Sigmoid colon (tissue), 7 donors: Measurements from ENCODE around the gene FGB. TPM values are rescaled to one million over a fixed set of nuclear protein-coding genes. Genes with fewer than 3 reads are reported as not detected.

Experiments
- DNase-seq: peaks from one replicate; pipeline ENCODE4 v3.0.0-alpha.2; 2019
- H3K27ac ChIP-seq, 4 donors: fragments of 200-600 bp; sonication (generic); one replicate each; pipeline ENCODE4 v1.5.1; 2016 to 2019; ENCODE audit warnings: mild to moderate bottlenecking in 1 of 4
- H3K27me3 ChIP-seq, 3 donors: fragments of 200-600 bp; sonication (generic); one replicate each; pipeline ENCODE4 v1.5.1; 2019; ENCODE audit warnings: mild to moderate bottlenecking in 1 of 3
- H3K36me3 ChIP-seq, 4 donors: fragments of 200-600 bp; sonication (generic); one replicate each; pipeline ENCODE4 v1.5.1; 2016 to 2019
- H3K4me1 ChIP-seq, 4 donors: fragments of 200-600 bp; sonication (generic); one replicate each; pipeline ENCODE4 v1.5.1; 2017 to 2019
- H3K4me3 ChIP-seq, 4 donors: fragments of 200-600 bp; sonication (generic); one replicate each; pipeline ENCODE4 v1.5.1; 2017 to 2019; ENCODE audit warnings: mild to moderate bottlenecking in 2 of 4, moderate library complexity in 1 of 4
- H3K9me3 ChIP-seq, 4 donors: fragments of 200-600 bp in 3 of 4; sonication (generic) in 3 of 4; one replicate each; pipeline versions ENCODE4 v1.5.1 to v1.6.1; 2013 to 2019
- EP300 ChIP-seq, 4 donors: sonication (generic); formaldehyde crosslinking; IDR thresholded peaks; one replicate each; pipeline ENCODE4 v1.6.1; 2017; ENCODE audit warnings: antibody characterized with exemption in 4 of 4
- POLR2A ChIP-seq, 2 donors: fragments of 450-650 bp; IDR thresholded peaks; one replicate each; pipeline ENCODE4 v1.6.1; 2016; ENCODE audit warnings: antibody characterized with exemption in 2 of 2, mild to moderate bottlenecking in 2 of 2, moderate library complexity in 2 of 2
- POLR2AphosphoS5 ChIP-seq, 4 donors: sonication (generic); formaldehyde crosslinking; IDR thresholded peaks; one replicate each; pipeline ENCODE4 v1.6.1; 2017; ENCODE audit warnings: antibody characterized with exemption in 4 of 4
- WGBS, 2 donors: extraction: QIAGEN DNeasy Blood & Tissue Kit; methylation state at CpG; one replicate each; pipeline ENCODE4 v1.1.7; 2013; 5-methylcytosine and 5-hydroxymethylcytosine counted together
- intact Hi-C: fragments of 100-400 bp; cut with DNase I; formaldehyde crosslinking; loops from one replicate; pipeline ENCODE4 v1.15.1; 2023
- polyA plus RNA-seq, 3 donors: library from polyadenylated mRNA; stranded (reverse); fragments of 200-250 nt; gene quantifications; one replicate each; pipeline ENCODE4 v1.2.3, GENCODE V29; 2013
- total RNA-seq, 4 donors: library from RNA; depleted of rRNA; stranded (reverse); fragments of >200 nt; gene quantifications; one replicate each; pipeline ENCODE4 v1.1.0, GENCODE V29; 2016
- TF ChIP-seq, protein P1 (sequence below), 4 experiments: fragments of 450-650 bp in 3 of 4; fragments of 200-600 bp in 1 of 4; IDR thresholded peaks; one replicate each; pipeline ENCODE4 v1.5.1; 2016 to 2019; ENCODE audit warnings: antibody characterized with exemption in 4 of 4, mild to moderate bottlenecking in 3 of 4, moderate library complexity in 2 of 4
- donor health status: healthy with polysubstance abuse.
- donor health status: Bipolar disorder and iron deficiency.
- donor health status: healthy.

Gene FGB
- total and polyA plus RNA-seq, 7 donors: 0.67 TPM; not detected in 6

DNA sequence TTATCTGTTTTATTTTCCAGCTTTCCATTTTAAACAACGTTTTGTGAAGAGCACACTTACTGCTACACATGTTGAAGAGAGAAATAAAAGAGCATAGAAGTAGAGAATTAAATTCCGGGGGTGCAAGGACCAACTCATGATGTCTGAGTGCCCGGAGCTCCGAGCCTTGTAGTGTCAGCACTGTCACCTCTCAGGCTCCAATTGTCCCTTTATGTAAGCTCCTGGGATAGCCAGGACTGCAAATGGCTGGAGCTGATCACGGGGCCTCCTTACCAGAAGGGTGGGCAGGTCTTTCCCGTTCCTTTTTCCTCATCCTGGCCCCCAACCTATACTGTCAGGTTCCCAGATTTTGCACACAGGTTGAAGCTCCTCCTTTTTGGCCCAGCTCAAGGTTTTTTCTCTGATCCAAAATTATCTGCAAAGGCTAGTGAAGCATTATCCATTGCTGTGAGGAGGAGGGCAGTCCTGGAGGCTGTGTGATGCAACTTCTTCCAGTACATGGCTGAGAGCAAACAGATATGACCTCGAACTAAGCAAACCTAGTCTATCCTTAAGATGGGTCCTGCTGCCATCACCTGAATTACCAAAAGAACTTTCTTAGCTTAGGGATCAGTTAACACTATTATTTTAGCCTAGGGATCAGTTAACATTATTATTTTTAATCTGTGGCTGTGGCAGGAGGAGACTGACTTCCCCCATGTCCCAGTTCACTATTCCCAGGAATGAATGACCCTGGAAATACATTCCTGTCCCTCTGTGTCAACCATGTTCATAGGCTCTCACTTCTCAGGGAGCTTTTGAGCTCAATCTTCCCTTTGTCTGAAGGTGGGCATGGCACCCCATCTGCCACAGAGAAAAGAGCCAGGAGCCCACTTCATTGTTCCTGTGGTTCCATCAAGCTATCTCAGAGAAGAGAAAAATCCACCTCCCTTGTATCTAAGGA, 49.9 kb downstream of the FGB start, which contains the start of gene FGG:
FGG (minus strand) TSS at position 185 of the 943 bp plus-strand sequence; CDS start at position 138, 47 bp downstream.
- Histone ChIP-seq H3K4me1 (no peaks in the 10 kb centered on the region), H3K4me3 (no peak within 1 kb of the TSS), H3K27ac (no peak within 1 kb of the TSS), H3K36me3 (no peaks in the 10 kb centered on the region), H3K27me3 (no peaks in the 10 kb centered on the region), H3K9me3 (no peaks in the 10 kb centered on the region)
- no peak for DNase-seq
- intact Hi-C loops: no loop called here
- no peak for TF ChIP-seq POLR2A (IDR thresholded peaks at IDR 0.05)
- TF ChIP-seq EP300 (IDR thresholded peaks at IDR 0.05): no peak
- no peak for TF ChIP-seq POLR2AphosphoS5 (IDR thresholded peaks at IDR 0.05)
- TF ChIP-seq, protein P1, sequence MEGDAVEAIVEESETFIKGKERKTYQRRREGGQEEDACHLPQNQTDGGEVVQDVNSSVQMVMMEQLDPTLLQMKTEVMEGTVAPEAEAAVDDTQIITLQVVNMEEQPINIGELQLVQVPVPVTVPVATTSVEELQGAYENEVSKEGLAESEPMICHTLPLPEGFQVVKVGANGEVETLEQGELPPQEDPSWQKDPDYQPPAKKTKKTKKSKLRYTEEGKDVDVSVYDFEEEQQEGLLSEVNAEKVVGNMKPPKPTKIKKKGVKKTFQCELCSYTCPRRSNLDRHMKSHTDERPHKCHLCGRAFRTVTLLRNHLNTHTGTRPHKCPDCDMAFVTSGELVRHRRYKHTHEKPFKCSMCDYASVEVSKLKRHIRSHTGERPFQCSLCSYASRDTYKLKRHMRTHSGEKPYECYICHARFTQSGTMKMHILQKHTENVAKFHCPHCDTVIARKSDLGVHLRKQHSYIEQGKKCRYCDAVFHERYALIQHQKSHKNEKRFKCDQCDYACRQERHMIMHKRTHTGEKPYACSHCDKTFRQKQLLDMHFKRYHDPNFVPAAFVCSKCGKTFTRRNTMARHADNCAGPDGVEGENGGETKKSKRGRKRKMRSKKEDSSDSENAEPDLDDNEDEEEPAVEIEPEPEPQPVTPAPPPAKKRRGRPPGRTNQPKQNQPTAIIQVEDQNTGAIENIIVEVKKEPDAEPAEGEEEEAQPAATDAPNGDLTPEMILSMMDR (IDR thresholded peaks at IDR 0.05): no peak
- 82 to 85% methylated on average over 7 of the region's 7 CpGs for WGBS, 2 donors

DNA sequence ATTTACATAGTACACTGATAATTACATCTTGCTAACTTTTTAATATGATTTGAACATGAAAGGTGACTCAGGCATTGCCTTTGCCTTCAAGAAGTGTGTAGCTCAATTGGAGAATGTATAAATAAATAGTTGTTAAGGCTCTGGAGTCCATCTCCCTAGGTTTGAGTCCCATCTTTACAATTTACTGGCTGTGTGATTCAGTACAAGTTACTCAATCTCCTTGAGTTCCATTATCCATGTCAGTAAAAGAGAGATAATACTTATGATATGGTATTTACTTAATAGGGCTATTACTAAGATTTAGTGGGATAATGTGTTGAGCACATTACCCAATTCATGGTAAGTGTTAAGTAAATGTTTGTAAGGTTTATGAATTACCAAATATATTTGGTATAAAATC, 51.5 kb downstream of the FGB start:
- Histone ChIP-seq H3K27ac (no peak overlapping the region), H3K36me3 (no peaks in the 10 kb centered on the region), H3K9me3 (no peaks in the 10 kb centered on the region), H3K27me3 (no peaks in the 10 kb centered on the region), H3K4me1 (no peaks in the 10 kb centered on the region), H3K4me3 (no peak overlapping the region)
- intact Hi-C loops: no loop called here
- TF ChIP-seq POLR2A (IDR thresholded peaks at IDR 0.05) (no peak), EP300 (IDR thresholded peaks at IDR 0.05) (no peak)
- TF ChIP-seq, protein P1 (IDR thresholded peaks at IDR 0.05): no peak
- no peak for DNase-seq

DNA sequence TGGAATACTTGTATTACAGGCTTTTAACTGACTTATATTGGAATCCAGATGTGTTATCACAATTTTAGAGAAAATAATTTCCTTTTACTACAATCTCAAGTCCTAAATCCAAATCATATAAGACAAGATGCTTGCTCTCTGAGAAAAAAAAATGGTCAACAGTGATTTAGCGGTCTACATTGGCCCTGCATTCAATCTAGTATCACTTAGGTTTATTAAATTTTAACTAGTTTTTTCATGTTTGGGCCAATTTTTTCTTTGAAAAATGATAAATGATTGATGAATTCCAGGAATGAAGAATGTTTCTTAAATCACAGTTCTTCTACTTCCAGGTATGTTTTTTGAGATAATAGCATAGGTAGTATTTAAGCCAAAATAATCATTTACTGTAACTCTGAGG, 52.4 kb downstream of the FGB start:
- Histone ChIP-seq H3K27ac (no peak overlapping the region), H3K27me3 (no peaks in the 10 kb centered on the region), H3K36me3 (no peaks in the 10 kb centered on the region), H3K4me1 (no peaks in the 10 kb centered on the region), H3K4me3 (no peak overlapping the region), H3K9me3 (no peaks in the 10 kb centered on the region)
- intact Hi-C loops: no loop called here
- no peak for TF ChIP-seq POLR2A (IDR thresholded peaks at IDR 0.05)
- TF ChIP-seq, protein P1 (IDR thresholded peaks at IDR 0.05): no peak
- TF ChIP-seq POLR2AphosphoS5 (IDR thresholded peaks at IDR 0.05): no peak
- TF ChIP-seq EP300 (IDR thresholded peaks at IDR 0.05): no peak
- DNase-seq: no peak
- WGBS, 2 donors: 40 to 76% methylated on average over 1 of the region's 1 CpG

DNA sequence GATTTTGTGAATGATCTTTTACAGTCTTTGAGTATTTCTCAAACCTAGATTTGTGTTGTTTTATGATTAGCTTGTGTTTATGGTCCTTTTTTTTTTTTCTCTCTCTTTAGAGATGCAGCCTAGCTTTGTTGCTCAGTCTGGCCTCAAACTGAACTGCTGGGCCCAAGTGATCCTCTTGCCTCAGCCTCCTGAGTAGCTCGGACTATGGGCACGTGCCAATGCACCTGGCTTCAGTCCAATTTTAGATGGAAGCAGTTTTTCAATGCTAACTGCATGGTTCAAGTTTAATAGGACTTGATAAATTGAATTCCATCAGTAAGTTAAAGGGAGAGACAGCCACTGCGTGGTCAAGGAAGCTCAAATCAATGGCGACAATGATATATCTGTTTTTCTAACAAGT, 53.5 kb downstream of the FGB start:
- H3K27ac ChIP-seq: no peak overlapping the region
- H3K9me3 ChIP-seq: no peaks in the 10 kb centered on the region
- H3K27me3 ChIP-seq: no peaks in the 10 kb centered on the region
- no peaks in the 10 kb centered on the region for H3K4me1 ChIP-seq
- no peak overlapping the region for H3K4me3 ChIP-seq
- no peaks in the 10 kb centered on the region for H3K36me3 ChIP-seq
- TF ChIP-seq POLR2AphosphoS5 (IDR thresholded peaks at IDR 0.05): no peak
- WGBS, 2 donors: 52 to 69% methylated on average over 4 of the region's 4 CpGs
- intact Hi-C loops: no loop called here
- DNase-seq: no peak

DNA sequence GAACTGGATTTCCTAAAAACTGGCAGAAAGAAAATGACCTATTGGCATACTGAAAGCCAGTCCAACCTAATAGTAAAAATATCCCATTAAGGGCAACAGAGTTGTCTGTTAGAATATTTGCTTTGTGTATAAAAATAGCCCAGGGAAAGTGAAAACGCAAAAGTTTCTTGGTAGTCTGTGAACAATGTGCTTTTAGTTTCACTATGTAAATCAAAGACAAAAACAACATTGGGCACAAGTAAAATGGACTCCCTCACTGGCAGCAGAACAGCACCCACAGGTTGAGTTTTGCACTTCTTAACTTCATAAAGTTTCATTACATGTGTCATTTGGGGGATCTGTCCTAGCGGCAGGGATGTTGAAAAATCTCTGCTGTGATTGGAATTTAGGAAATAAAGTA, 53.9 kb downstream of the FGB start:
- H3K36me3 ChIP-seq: no peaks in the 10 kb centered on the region
- no peaks in the 10 kb centered on the region for H3K9me3 ChIP-seq
- H3K27me3 ChIP-seq: no peaks in the 10 kb centered on the region
- intact Hi-C loops: no loop called here
- no peak for DNase-seq
- no peak overlapping the region for H3K4me3 ChIP-seq
- 25 to 51% methylated on average over 2 of the region's 2 CpGs for WGBS, 2 donors
- no peaks in the 10 kb centered on the region for H3K4me1 ChIP-seq
- TF ChIP-seq POLR2AphosphoS5 (IDR thresholded peaks at IDR 0.05): no peak
- TF ChIP-seq EP300 (IDR thresholded peaks at IDR 0.05): no peak
- TF ChIP-seq POLR2A (IDR thresholded peaks at IDR 0.05): no peak
- TF ChIP-seq, protein P1 (IDR thresholded peaks at IDR 0.05): no peak
- H3K27ac ChIP-seq: no peak overlapping the region
